ENCODE data around the gene RRP15. TPM values are rescaled to one million over a fixed set of nuclear protein-coding genes. Genes with fewer than 3 reads are reported as not detected.

The RRP15 gene
- total RNA-seq, 1 experiment from 2014 or later, result 25.5 TPM

- TF ChIP-seq REST (IDR thresholded peaks at IDR 0.05; ENCODE audit: low read depth) (no peak), EZH2 (IDR thresholded peaks at IDR 0.05) (no peak), ZNF274 (IDR thresholded peaks at IDR 0.05; ENCODE audit: low read depth, low read length) (no peak)
Measured at GRCh38 chr1:218363141-218363540, 78.0 kb downstream of the RRP15 start (continued).

GRCh38 chr1:218364028-218364710 lies 79.1 kb downstream of the RRP15 start:
- ChIA-PET RAD21 (ENCODE audit: low non-redundant PET in 1 of 2, low total read pairs in 2 of 2, uncharacterized antibody in 2 of 2, unreplicated experiment in 2 of 2) (no interaction called here), POLR2A (no interaction called here), CTCF (no interaction called here)
- H4K20me1 ChIP-seq (ENCODE audit: insufficient read depth), result no peaks in the 10 kb centered on the region
- ATAC-seq (no peak), DNase-seq (ENCODE audit: low read depth, low spot score) (no peak)
- H3K79me2 ChIP-seq (ENCODE audit: insufficient read depth, low read length), result no peaks in the 10 kb centered on the region
- no peaks in the 10 kb centered on the region for H3K27me3 ChIP-seq (ENCODE audit: insufficient read depth, low read length)
- H3K9me3 ChIP-seq (ENCODE audit: control insufficient read depth in 1 of 2, insufficient read depth in 1 of 2, low read depth in 1 of 2, low read length in 2 of 2), result no peaks in the 10 kb centered on the region
- H2AFZ ChIP-seq (ENCODE audit: low read depth, low read length, poor library complexity, severe bottlenecking), result no peak overlapping the region
- no peaks in the 10 kb centered on the region for H3K36me3 ChIP-seq (ENCODE audit: control insufficient read depth in 1 of 2, insufficient read depth in 2 of 2, low read length in 2 of 2)
- no TSS peak for BruUV-seq (replicated peaks)
- H3K9ac ChIP-seq (ENCODE audit: low read length), result no peak overlapping the region
- intact Hi-C loops (cut with micrococcal nuclease), result loop anchor here (5.0 to 10.0 kb wide), 2 partner anchors 293 to 631 kb away; no protein-coding TSS in a partner anchor
- H3K4me3 ChIP-seq (replicated peaks in 1 of 2; ENCODE audit: low read depth in 1 of 2, low read length in 2 of 2), result no peak overlapping the region
- no peak for TF ChIP-seq TCF7L2 (IDR thresholded peaks at IDR 0.05; ENCODE audit: borderline replicate concordance, extremely low read depth, insufficient read depth, insufficient read length)
- TF ChIP-seq SP1 (IDR thresholded peaks at IDR 0.05; ENCODE audit: low read depth), result no peak
- no peak for TF ChIP-seq REST (IDR thresholded peaks at IDR 0.05; ENCODE audit: low read depth)
- no peak for TF ChIP-seq JUND (IDR thresholded peaks at IDR 0.05)
- no peak for TF ChIP-seq ZBTB33 (IDR thresholded peaks at IDR 0.05; ENCODE audit: extremely low read depth, insufficient replicate concordance, low read length)
- no peak for TF ChIP-seq SRF (IDR thresholded peaks at IDR 0.05; ENCODE audit: low read depth)
- TF ChIP-seq YY1 (IDR thresholded peaks at IDR 0.05; ENCODE audit: extremely low read depth, insufficient replicate concordance, low read depth, low read length), result no peak
- TF ChIP-seq SIN3A (IDR thresholded peaks at IDR 0.05; ENCODE audit: low read depth), result no peak
- no peak for TF ChIP-seq ELF1 (IDR thresholded peaks at IDR 0.05; ENCODE audit: borderline replicate concordance, low read depth)
- no peak for TF ChIP-seq CBX3 (IDR thresholded peaks at IDR 0.05; ENCODE audit: low read depth)
- H3K9me2 ChIP-seq (ENCODE audit: insufficient read depth), result no peaks in the 10 kb centered on the region
- no peak overlapping the region for H3K27ac ChIP-seq (ENCODE audit: low read depth, low read length)
- H3K4me1 ChIP-seq (ENCODE audit: control insufficient read depth in 1 of 2, insufficient read depth in 2 of 2, low read length in 2 of 2), result no peaks in the 10 kb centered on the region; a peak in 1 of 4 replicates
- H3K4me2 ChIP-seq (ENCODE audit: low read length), result no peak overlapping the region
